SU-DHL-6 (cell line): ENCODE data around the gene CAMK2D.

Source experiments
- H2AFZ ChIP-seq: fragments of 200-600 bp; sonication (generic); 2 replicates; pipeline ENCODE4 v1.6.1; 2014; ENCODE audit warnings: low read depth, mild to moderate bottlenecking, moderate library complexity, mixed read lengths, antibody characterized with exemption, low read length; ENCODE audit not compliant: severe bottlenecking
- H3F3A ChIP-seq: fragments of 200-600 bp; shearing (Covaris generic); 2 replicates; pipeline ENCODE4 v1.6.0; 2016; ENCODE audit warnings: antibody characterized with exemption, mild to moderate bottlenecking; ENCODE audit not compliant: insufficient read depth
- H3K27ac ChIP-seq: fragments of 200-600 bp; sonication (generic); 2 replicates; pipeline ENCODE4 v1.5.1; 2016; ENCODE audit warnings: low read depth, mild to moderate bottlenecking, low read length, moderate library complexity, mixed read lengths
- H3K27me3 ChIP-seq: fragments of 200-600 bp; sonication (generic), shearing (Covaris generic); 2 replicates; pipeline ENCODE4 v1.6.0; 2014; ENCODE audit warnings: mild to moderate bottlenecking, low read length
- H3K36me3 ChIP-seq: fragments of 200-600 bp; sonication (generic); 2 replicates; pipeline ENCODE4 v1.6.1; 2014; ENCODE audit warnings: mild to moderate bottlenecking, low read length, mixed read lengths
- H3K4me2 ChIP-seq: fragments of 300-600, 200-600 bp; shearing (Covaris generic), sonication (generic); 2 replicates; pipeline ENCODE4 v1.6.0; 2014; ENCODE audit warnings: low read length, low read depth, mild to moderate bottlenecking; ENCODE audit not compliant: poor library complexity, severe bottlenecking
- H3K4me3 ChIP-seq: fragments of 200-600 bp; sonication (generic); 2 replicates; pipeline ENCODE4 v1.5.1; 2014; ENCODE audit warnings: antibody characterized with exemption, low read length, mild to moderate bottlenecking, mixed read lengths; ENCODE audit not compliant: insufficient read depth, poor library complexity, severe bottlenecking
- H3K79me2 ChIP-seq: fragments of 200-600 bp; sonication (generic); 2 replicates; pipeline ENCODE4 v1.6.1; 2014; ENCODE audit warnings: mild to moderate bottlenecking, low read length, moderate library complexity; ENCODE audit not compliant: insufficient read depth
- H3K9ac ChIP-seq: fragments of 200-600 bp; sonication (generic); 2 replicates; pipeline ENCODE4 v1.7.0; 2014; ENCODE audit warnings: mild to moderate bottlenecking, low read length
- H3K9me2 ChIP-seq: fragments of 200-600 bp; sonication (generic); replicated peaks from 2 replicates; pipeline ENCODE4 v1.6.1; 2014; ENCODE audit warnings: low read length; ENCODE audit not compliant: insufficient read depth
- H3K9me3 ChIP-seq: fragments of 200-600 bp; sonication (generic); 2 replicates; pipeline ENCODE4 v1.6.1; 2014; ENCODE audit warnings: low read length, mixed read lengths; ENCODE audit not compliant: insufficient read depth
- H4K20me1 ChIP-seq: fragments of 200-600 bp; sonication (generic); 2 replicates; pipeline ENCODE4 v1.6.1; 2014; ENCODE audit warnings: low read depth, mild to moderate bottlenecking, antibody characterized with exemption, low read length, moderate library complexity, mixed read lengths
- CTCF ChIP-seq: fragments of 200-600 bp; sonication (generic); IDR thresholded peaks from one replicate; pipeline ENCODE4 v1.5.1; 2017; ENCODE audit warnings: antibody characterized with exemption, mild to moderate bottlenecking, low read length, moderate library complexity; ENCODE audit not compliant: insufficient read depth, poor library complexity, severe bottlenecking
- EZH2phosphoT487 ChIP-seq: fragments of 200-600 bp; sonication (generic), shearing (Covaris generic); conservative IDR thresholded peaks from 2 replicates; pipeline ENCODE4 v1.6.1; 2018; ENCODE audit warnings: mild to moderate bottlenecking, antibody characterized with exemption, low read length, moderate library complexity, mixed read lengths

The CAMK2D gene

GRCh38 chr4:113537628-113538027, 223.9 kb downstream of the CAMK2D start:
- H3K4me2 ChIP-seq = no peak overlapping the region
- no peaks in the 10 kb centered on the region for H3K79me2 ChIP-seq
- H3K9ac ChIP-seq = no peak overlapping the region
- no peaks in the 10 kb centered on the region for H3F3A ChIP-seq
- no peaks in the 10 kb centered on the region for H4K20me1 ChIP-seq
- H3K4me3 ChIP-seq = no peak overlapping the region
- TF ChIP-seq EZH2phosphoT487 (no peak), CTCF (no peak)
- no peaks in the 10 kb centered on the region for H3K36me3 ChIP-seq
- H3K27ac ChIP-seq = no peak overlapping the region
- no peak overlapping the region for H2AFZ ChIP-seq
- no peaks in the 10 kb centered on the region for H3K9me3 ChIP-seq
- no peaks in the 10 kb centered on the region for H3K9me2 ChIP-seq
- H3K27me3 ChIP-seq = no peaks in the 10 kb centered on the region

GRCh38 chr4:113537203-113537602, 224.3 kb downstream of the CAMK2D start:
- no peak overlapping the region for H3K4me3 ChIP-seq
- no peak overlapping the region for H3K4me2 ChIP-seq
- no peak for TF ChIP-seq CTCF
- H3K36me3 ChIP-seq = no peaks in the 10 kb centered on the region
- no peak overlapping the region for H3K9ac ChIP-seq
- no peak overlapping the region for H3K27ac ChIP-seq
- H3K79me2 ChIP-seq = no peaks in the 10 kb centered on the region
- H2AFZ ChIP-seq = no peak overlapping the region
- H3K9me2 ChIP-seq = no peaks in the 10 kb centered on the region
- H3K9me3 ChIP-seq = no peaks in the 10 kb centered on the region
- no peaks in the 10 kb centered on the region for H4K20me1 ChIP-seq
- H3K27me3 ChIP-seq = no peaks in the 10 kb centered on the region
- no peaks in the 10 kb centered on the region for H3F3A ChIP-seq

GRCh38 chr4:113534711-113535110, 226.8 kb downstream of the CAMK2D start:
- H3K27ac ChIP-seq = no peak overlapping the region
- no peak overlapping the region for H2AFZ ChIP-seq
- no peaks in the 10 kb centered on the region for H3K36me3 ChIP-seq
- H3K79me2 ChIP-seq = no peaks in the 10 kb centered on the region
- H3K27me3 ChIP-seq = no peaks in the 10 kb centered on the region
- TF ChIP-seq CTCF = no peak
- TF ChIP-seq EZH2phosphoT487 = no peak
- no peaks in the 10 kb centered on the region for H3F3A ChIP-seq
- no peaks in the 10 kb centered on the region for H3K9me2 ChIP-seq
- H3K9me3 ChIP-seq = no peaks in the 10 kb centered on the region
- no peak overlapping the region for H3K4me3 ChIP-seq
- H3K4me2 ChIP-seq = no peak overlapping the region
- no peak overlapping the region for H3K9ac ChIP-seq
- H4K20me1 ChIP-seq = no peaks in the 10 kb centered on the region

DNA sequence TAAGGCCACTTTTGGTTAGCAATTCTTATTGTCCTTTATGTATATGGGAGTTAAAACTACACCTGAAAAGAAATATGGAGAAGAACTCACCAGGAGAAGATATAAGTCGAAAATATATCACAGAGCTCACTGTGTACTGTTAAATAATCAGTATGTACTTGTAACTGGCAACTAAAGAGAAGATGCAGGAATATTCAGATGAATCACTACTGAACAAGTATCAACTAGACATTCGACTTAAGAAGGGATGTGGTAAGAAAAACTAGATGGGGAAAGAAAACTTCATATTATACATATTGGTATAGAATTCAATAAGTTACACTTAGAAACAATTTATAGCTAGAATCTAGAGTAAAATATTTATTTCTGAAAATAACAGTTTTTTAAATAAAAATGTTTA, 230.0 kb downstream of the CAMK2D start:
- no peaks in the 10 kb centered on the region for H3K36me3 ChIP-seq
- H3K4me3 ChIP-seq = no peak overlapping the region
- H3F3A ChIP-seq = no peaks in the 10 kb centered on the region
- no peaks in the 10 kb centered on the region for H3K27me3 ChIP-seq
- no peak overlapping the region for H3K4me2 ChIP-seq
- TF ChIP-seq EZH2phosphoT487 (no peak), CTCF (no peak)
- no peak overlapping the region for H3K9ac ChIP-seq
- no peaks in the 10 kb centered on the region for H3K9me3 ChIP-seq
- H2AFZ ChIP-seq = no peak overlapping the region
- H3K9me2 ChIP-seq = no peaks in the 10 kb centered on the region
- no peak overlapping the region for H3K27ac ChIP-seq
- no peaks in the 10 kb centered on the region for H4K20me1 ChIP-seq
- no peaks in the 10 kb centered on the region for H3K79me2 ChIP-seq
